ENCODE data around the gene EXD3.

Gene EXD3

DNA sequence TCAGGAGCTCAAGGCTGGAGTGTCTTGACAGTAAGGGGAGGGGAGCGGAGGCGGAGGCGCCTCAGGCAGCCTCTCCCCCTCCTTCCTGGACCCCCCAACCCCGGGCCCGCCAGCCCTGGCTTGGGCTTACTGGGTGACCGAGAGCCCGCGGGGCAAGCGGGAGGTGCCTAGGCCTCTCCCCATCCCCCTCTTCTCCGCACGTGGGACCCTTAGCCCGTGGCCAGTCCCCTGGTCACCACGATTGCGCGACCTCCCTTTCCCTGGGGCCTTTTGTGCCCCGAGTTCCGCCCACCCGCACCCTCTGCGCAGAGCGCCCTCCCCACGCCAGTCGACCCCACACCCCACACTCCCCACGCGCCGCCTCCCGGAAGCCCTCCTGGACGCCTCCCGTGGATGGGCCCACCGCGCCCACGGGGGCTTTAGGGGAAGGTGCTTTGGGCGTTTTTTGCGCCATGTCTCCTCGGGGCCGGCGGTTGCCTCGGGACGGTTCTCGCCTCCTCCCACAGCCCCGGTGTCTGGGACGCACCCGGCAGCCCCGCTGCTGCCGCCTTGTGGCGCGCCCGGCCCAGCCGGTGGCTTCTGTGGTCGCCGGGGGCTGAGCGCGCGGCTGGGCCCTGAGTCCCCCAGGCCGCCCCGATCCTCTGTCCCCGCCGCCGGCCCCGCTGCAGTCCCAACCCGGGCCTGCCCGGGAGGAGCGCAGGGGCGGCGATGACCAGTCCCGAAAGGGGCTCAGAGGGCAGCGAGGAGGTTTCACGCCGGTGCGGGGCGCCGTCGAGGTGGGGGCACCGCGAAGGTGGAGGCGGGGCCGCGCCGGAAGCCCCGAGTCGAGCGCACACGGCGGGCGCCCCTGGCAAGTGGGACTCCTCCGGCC lies 142.3 kb downstream of the EXD3 start:
- no peak for DNase-seq (ENCODE audit: low read depth in 1 of 2, low spot score in 1 of 2)
- H3K27ac ChIP-seq (replicated peaks): no peak overlapping the region
- no peak overlapping the region for H3K4me3 ChIP-seq (replicated peaks; ENCODE audit: insufficient read depth, low read length)
- TF ChIP-seq REST (IDR thresholded peaks at IDR 0.05; ENCODE audit: insufficient replicate concordance, low read depth): no peak
- TF ChIP-seq SPI1 (IDR thresholded peaks at IDR 0.05; ENCODE audit: borderline replicate concordance, low read depth): no peak
- TF ChIP-seq CTCF (IDR thresholded peaks at IDR 0.05; ENCODE audit: insufficient read depth, low read length): no peak
- TF ChIP-seq GABPA (IDR thresholded peaks at IDR 0.05; ENCODE audit: low read depth): no peak
- no peak for TF ChIP-seq POLR2AphosphoS5 (IDR thresholded peaks at IDR 0.05; ENCODE audit: low read depth)
- no peaks in the 10 kb centered on the region for H3K27me3 ChIP-seq (ENCODE audit: insufficient read depth, poor library complexity, severe bottlenecking)

GRCh38 chr9:137279741-137280473 lies 143.1 kb downstream of the EXD3 start:
- H3K27me3 ChIP-seq (ENCODE audit: insufficient read depth, poor library complexity, severe bottlenecking): no peaks in the 10 kb centered on the region
- no peak overlapping the region for H3K4me3 ChIP-seq (replicated peaks; ENCODE audit: insufficient read depth, low read length)
- no peak overlapping the region for H3K27ac ChIP-seq (replicated peaks)
- TF ChIP-seq POLR2AphosphoS5 (IDR thresholded peaks at IDR 0.05; ENCODE audit: low read depth) (no peak), REST (IDR thresholded peaks at IDR 0.05; ENCODE audit: insufficient replicate concordance, low read depth) (no peak), GABPA (IDR thresholded peaks at IDR 0.05; ENCODE audit: low read depth) (no peak), SPI1 (IDR thresholded peaks at IDR 0.05; ENCODE audit: borderline replicate concordance, low read depth) (no peak), CTCF (IDR thresholded peaks at IDR 0.05; ENCODE audit: insufficient read depth, low read length) (no peak)
- DNase-seq (ENCODE audit: low read depth in 1 of 2, low spot score in 1 of 2): no peak

DNA sequence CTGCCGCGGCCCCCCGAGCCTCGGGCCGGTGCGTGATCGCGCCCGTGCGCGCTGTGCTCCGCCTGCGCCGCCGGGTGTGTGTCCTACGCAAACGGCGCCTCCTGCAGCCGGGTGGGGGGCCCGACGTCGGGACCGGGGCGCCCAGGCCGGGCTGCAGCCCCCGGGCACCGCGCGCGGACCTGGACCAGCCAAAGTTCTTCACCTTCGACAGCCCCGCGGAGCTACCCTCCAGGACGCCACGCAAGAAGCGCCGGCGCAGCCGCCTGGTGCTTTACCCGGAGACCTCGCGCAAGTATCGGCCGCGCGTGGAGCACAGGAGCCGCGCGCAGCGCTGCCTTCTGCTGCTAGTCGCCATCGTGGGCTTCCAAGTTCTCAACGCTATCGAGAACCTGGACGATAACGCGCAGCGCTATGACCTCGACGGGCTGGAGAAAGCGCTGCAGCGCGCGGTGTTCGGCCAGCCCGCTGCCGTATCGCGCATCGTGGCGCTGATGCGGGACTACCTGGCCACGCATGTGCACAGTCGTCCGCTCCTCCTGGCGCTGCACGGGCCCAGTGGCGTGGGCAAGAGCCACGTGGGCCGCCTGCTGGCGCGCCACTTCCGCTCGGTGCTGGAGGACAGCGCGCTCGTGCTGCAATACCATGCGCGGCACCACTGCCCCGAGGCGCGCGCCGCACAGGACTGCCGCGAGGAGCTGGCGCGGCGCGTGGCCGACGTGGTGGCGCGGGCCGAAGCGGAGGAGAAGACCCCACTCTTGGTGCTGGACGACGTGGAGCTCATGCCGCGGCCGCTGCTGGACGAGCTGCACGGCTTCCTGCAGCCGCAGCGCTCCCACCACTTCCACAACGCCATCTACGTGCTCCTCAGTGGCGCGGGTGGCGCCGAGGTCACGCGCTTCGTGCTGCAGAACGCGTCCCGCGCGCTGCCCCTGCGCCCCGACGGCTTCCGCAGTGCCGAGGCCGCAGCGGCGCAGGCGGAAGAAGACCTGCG lies 143.9 kb downstream of the EXD3 start:
- DNase-seq (ENCODE audit: low read depth in 1 of 2, low spot score in 1 of 2): no peak
- peak overlapping the region; percentile 81 for H3K4me3 ChIP-seq (replicated peaks; ENCODE audit: insufficient read depth, low read length)
- TF ChIP-seq GABPA (IDR thresholded peaks at IDR 0.05; ENCODE audit: low read depth) (no peak), CTCF (IDR thresholded peaks at IDR 0.05; ENCODE audit: insufficient read depth, low read length) (no peak), REST (IDR thresholded peaks at IDR 0.05; ENCODE audit: insufficient replicate concordance, low read depth) (no peak), POLR2AphosphoS5 (IDR thresholded peaks at IDR 0.05; ENCODE audit: low read depth) (no peak), SPI1 (IDR thresholded peaks at IDR 0.05; ENCODE audit: borderline replicate concordance, low read depth) (no peak)
- H3K27ac ChIP-seq (replicated peaks): no peak overlapping the region
- no peaks in the 10 kb centered on the region for H3K27me3 ChIP-seq (ENCODE audit: insufficient read depth, poor library complexity, severe bottlenecking)

Data from HL-60 (cell line).